ENCODE data around the gene HDGFL2.

DNA sequence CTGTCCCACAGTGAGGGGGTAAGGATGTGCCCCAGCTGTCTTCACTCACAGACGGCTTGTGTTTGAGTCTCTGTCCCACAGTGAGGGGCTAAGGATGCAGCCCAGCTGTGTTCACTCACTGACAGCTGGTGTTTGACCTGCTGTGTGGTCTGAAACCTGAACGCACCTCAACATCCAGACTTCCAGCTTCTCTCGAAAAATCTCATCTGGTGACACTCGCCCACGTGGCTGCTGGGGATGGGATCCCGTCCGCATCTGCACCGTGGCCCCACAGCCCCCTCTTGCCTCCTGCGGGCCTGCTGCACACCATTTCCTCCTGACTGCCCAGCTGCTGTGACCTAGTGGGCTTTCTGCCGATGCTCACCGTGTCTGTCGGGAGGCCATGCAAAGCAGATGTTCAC is 42.3 kb upstream of the HDGFL2 start:
- TF ChIP-seq, protein P1, sequence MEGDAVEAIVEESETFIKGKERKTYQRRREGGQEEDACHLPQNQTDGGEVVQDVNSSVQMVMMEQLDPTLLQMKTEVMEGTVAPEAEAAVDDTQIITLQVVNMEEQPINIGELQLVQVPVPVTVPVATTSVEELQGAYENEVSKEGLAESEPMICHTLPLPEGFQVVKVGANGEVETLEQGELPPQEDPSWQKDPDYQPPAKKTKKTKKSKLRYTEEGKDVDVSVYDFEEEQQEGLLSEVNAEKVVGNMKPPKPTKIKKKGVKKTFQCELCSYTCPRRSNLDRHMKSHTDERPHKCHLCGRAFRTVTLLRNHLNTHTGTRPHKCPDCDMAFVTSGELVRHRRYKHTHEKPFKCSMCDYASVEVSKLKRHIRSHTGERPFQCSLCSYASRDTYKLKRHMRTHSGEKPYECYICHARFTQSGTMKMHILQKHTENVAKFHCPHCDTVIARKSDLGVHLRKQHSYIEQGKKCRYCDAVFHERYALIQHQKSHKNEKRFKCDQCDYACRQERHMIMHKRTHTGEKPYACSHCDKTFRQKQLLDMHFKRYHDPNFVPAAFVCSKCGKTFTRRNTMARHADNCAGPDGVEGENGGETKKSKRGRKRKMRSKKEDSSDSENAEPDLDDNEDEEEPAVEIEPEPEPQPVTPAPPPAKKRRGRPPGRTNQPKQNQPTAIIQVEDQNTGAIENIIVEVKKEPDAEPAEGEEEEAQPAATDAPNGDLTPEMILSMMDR (IDR thresholded peaks at IDR 0.05; ENCODE audit: borderline replicate concordance, extremely low read depth, low read length, poor library complexity, severe bottlenecking): no peak
- no peak for TF ChIP-seq EZH2 (IDR thresholded peaks at IDR 0.05; ENCODE audit: borderline replicate concordance, low read depth, low read length, severe bottlenecking)
